C1 segment of cervical spinal cord (tissue), 14 donors: Measurements from ENCODE around the gene GPER1.
"Not testable (repeated sequence)": the region's sequence is repeated elsewhere in the genome, so short reads cannot be mapped to it uniquely, and the experiment has no call there.

Experiments used
- DNase-seq, 14 donors: peaks; one replicate each; lab custom pipeline; 2025; lab: John Stamatoyannopoulos, UW

Gene GPER1

GRCh38 chr7:1087952-1088920, at the start of gene GPER1:
GPER1 (plus strand) TSS chr7:1088113; CDS start chr7:1091729, 3,616 bp downstream.
- DNase-seq: peak in 7 of 14 donors; percentile 17 to 57 (median 36)

DNA sequence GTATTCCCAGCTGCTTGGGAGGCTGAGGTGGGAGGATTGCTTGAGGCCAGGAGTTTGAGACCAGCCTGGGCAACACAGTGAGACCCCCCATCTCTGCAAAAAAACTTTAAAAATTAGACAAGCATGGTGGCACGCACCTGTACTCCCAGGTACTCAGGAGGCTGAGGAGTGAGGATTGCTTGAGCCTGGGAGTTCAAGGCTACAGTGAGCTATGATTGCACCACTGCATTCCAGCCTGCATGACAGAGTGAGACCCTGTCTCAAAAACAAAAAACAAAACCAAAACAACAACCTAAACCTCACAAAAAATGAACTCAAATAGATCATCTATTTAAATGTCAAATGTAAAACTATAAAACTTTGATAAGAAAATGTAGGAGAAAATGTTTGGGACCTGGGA, 47.7 kb upstream of the GPER1 start:
- not testable (repeated sequence) for DNase-seq

- peak in 1 of 14 donors; percentile 50 for DNase-seq
Observed at GRCh38 chr7:1040790-1041189, 47.1 kb upstream of the GPER1 start.

- peak in 1 of 14 donors; percentile 48 for DNase-seq
Observed at GRCh38 chr7:1041551-1042491, 46.1 kb upstream of the GPER1 start.

DNA sequence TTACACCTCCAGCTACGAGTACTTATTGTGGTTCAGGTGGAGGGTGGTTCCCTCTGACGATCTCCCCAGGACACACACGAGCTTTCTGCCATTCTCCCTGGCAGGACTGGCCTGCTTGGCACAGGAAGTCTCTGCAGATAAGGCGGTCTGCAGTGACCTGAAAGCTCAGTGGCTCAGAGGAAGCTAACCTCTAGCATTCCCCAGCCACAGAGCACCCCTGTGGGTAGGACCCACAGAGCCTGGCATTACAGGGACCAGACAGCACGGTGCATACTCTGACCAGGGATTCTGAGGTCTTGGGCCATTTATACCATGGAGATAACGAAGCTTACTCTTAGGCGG, 45.5 kb upstream of the GPER1 start:
- peak in 1 of 14 donors; percentile 33 for DNase-seq

GRCh38 chr7:1043552-1044188, 44.2 kb upstream of the GPER1 start:
- DNase-seq: no peak

DNA sequence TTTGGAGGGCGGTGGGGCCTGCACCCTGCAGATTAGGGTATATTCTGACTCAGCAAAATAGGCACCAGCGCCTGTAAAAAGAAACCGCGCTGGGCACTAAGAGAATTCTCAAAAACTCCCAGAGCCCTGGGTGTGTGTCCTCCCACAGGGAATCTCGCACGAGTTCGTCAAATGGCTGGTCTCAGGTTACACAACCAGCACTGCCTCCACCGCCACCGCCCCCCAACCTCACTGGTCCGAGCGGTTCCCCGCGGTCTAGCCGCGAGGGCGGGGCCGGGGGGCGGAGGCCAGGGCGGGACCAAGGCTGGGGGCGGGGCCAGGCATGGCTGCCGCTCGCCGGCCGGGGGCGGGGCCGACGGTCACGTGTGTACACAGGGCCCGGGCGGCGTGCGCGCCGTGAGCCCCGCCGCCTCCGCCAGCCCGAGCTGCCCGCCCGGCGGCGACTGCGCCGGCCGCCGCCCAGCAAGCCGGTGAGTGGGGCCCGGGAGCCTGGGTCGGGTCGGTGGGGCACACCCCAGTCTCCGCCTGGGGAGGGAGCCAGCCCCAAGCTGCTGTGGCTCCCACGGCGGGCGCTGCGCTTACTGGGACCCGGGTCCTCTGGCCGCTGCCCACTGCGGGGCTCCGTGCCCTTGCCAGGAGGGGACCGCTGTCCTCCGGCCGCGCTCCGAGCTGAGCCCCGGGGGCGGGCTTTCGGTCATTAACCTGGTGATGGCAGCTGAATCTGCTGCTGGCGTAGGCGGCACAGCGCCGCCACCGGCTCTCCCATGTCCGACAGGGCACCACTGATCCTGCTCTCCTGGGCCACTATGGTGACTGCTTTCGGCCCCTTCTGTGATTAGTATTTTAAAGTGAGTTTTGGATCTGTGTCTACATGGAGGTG, 43.5 kb upstream of the GPER1 start, which contains the start of gene GPR146:
GPR146 (plus strand) TSS at position 358 of the 880 bp plus-strand sequence. CDS start 12,970 bp downstream, outside the sequence.
- peak; percentile 46 to 93 (median 86) for DNase-seq

GRCh38 chr7:1045069-1046063, 42.5 kb upstream of the GPER1 start:
- DNase-seq: no peak

DNA sequence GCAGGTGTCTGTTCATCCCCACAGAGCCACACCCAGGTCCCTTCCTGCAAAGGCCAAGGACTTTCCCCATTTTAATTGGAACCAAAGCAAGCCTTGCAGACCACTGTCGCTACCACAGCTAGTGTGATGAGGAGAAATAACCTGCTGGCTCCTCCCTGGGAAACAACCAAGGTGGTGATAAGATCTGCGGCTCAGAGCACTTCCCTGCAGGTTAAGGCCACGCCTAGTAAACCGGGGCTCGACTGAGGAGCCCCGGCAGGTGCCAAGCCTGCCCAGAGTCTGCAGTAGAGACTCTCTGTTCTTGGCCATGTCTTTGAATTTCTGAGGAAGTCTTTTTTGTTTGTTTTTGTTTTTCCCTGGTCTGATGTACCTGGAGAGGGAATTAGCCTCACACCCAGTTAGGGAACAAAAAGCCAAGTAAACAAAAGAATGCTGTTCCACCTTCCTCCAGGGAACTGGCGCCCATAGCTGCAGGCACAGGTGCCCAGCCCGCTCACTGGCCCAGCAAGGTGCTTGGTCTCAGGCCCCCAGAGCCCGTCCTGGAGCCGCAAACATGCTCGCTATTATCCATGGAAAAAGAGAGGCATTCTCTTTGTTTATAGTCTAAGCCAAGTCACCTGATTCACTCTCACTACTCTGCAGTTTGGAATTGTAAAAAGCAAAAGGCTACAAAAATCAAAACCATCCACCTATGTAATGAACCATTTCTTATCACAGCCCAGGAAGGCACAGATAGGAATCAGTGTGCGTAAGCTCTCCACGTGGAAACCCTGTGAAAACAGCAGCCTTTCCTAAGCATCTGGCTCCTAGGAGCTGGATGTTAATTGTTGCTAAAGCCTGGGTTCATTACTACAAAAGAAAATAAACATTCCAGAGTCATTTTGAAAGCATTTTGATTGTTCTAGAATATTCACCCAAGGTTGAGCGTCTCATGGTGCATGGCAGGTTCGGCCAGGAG, 40.9 kb upstream of the GPER1 start:
- no peak for DNase-seq

DNA sequence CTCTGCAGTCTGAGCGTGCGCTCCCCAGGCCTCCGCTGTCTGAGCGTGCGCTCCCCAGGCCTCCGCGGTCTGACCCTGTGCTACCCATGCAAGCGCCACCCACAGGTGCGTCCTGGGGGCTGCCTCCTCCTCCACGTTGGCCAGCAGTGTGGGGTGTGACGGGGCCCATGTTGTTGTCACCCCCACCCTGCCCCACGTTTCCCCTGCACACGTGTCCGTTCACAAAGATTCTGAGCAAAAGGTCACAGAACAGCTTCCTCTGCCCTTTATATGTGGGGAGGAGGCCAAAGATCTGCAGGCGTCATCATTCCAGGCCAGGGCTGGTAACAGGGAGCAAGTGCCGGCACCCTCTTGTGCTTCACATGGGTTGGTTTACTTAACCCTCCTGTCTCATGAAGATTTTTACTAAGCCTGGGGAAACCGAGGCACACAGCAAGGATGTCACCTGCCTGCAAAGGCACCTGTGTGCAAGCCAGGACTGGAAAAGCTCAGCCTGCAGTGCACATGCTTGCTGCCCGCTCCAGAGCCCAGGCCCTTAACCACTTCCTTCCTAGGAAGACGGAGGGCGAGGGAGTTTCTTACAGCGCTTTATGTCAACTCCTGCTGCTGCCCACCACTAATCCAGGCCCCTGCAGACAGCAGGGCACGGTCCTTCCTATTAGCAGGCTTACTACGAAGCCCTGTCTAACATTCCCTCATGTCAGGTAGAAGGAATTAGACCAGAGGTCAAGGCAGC, 38.7 kb upstream of the GPER1 start:
- DNase-seq: no peak

GRCh38 chr7:1049801-1050200, 38.1 kb upstream of the GPER1 start:
- no peak for DNase-seq

DNA sequence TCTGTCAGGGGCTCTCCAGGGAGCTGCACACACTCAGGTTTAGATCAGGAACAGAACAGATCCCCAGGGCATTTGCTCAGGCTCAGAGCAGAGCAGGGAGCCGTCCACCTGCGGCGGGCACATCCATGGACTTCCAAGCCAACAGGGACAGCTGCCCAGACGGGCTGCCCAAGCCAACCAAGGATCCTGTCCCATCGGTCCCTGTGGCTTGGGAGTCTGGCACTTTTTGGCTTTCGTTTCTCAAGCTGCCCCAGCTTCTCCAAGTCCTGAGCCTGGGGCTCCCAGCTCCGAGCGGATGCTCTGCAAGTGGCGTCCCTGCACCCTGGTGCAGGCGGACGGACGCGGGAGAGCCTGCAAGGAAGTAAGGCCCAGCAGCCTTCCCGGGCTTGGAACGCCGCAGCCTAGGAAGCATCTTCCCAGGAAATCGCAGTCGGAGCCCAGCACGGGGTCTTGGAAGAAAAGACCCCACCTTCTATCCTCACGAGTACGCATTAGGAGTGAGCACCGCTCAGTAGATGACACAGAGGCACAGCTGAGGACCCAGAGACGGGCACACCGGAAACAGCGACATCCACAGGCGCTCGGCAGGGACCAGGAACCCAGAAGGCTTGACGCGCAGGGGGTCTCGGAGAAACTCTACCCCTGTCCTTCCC, 37.5 kb upstream of the GPER1 start:
- peak in 3 of 14 donors; percentile 29 to 77 (median 30) for DNase-seq

- no peak for DNase-seq
Observed at GRCh38 chr7:1050956-1051690, 36.8 kb upstream of the GPER1 start.

DNA sequence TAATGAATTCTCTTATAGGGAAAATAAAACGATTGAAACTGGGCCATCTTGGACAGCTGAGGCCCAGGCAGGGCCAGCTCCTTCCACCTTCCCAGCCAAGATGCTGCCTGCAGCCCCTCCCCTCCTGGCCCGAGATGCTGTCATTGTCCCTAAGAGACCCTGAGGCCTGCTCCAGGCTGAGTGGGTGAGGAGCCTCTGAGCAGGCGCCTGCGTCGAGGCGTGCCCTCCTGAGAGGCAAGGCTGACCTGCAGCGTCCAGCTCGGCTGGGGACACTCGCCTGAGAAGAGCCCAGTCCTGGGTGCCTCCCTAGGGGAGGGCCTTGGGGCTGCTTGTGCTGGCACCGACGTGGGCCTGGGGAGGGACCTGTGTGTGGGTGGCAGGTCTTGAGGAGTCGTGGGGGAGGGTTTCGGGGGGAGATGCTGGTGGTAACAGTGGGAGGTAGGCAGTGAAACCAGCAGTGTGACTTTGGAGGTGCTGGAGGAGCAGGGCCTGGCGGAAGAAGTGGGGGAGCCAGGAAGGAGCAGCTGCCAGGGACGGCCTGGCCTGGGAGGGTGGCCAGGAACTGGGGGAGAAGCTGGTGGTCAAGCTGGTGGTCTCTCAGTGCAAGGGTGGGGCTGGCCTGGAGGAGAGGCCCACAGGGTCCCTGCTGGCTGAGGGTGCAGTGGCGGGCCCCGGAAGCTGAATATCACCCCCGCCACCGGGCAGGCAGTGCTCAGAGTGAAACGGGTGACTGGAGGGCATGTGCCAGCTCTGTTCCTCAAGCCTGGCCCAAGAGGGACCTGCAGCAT, 35.7 kb upstream of the GPER1 start:
- DNase-seq: peak in 4 of 14 donors; percentile 27 to 83 (median 46)

DNA sequence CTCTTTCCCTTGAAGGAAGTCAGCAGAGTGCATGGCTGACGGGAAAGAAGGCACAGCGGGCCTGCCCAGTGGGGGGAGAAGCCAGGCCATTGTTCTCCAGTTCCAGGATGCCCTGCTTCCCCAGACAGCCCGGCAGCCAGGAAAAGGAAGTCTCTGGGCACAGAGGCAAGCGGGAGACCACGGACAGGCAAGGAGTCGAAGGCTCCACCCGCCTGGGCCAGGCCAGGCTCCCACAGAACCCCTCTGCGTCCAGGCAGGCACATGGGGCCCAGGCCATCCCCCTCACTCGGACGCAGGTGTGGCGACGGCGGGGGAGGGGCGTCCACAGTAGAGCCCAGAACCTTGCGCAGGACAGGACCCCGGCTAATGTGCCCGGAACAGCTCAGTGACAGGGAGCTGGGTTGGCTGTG, 34.9 kb upstream of the GPER1 start:
- DNase-seq: peak in 2 of 14 donors; percentile 21 to 74
